HEK293 (cell line): ENCODE measurements around the gene CACTIN.

Experiments used
- BCL6B ChIP-seq: fragments of 450-650 bp; formaldehyde crosslinking; IDR thresholded peaks from 2 replicates; pipeline ENCODE4 v1.5.1; 2017; ENCODE audit warnings: missing biosample characterization, missing genetic modification characterization
- FEZF1 ChIP-seq: fragments of 450-650 bp; formaldehyde crosslinking; IDR thresholded peaks from 2 replicates; pipeline ENCODE4 v1.5.1; 2016; ENCODE audit warnings: missing biosample characterization, missing genetic modification characterization
- GFI1B ChIP-seq: fragments of 450-650 bp; formaldehyde crosslinking; IDR thresholded peaks from 2 replicates; pipeline ENCODE4 v1.5.1; 2016; ENCODE audit warnings: missing biosample characterization, missing genetic modification characterization
- GLI4 ChIP-seq: fragments of 450-650 bp; formaldehyde crosslinking; IDR thresholded peaks from 2 replicates; pipeline ENCODE4 v1.5.1; 2016; ENCODE audit warnings: missing biosample characterization, missing genetic modification characterization
- GLIS1 ChIP-seq: fragments of 450-650 bp; formaldehyde crosslinking; IDR thresholded peaks from 2 replicates; pipeline ENCODE4 v1.5.1; 2016; ENCODE audit warnings: missing biosample characterization, missing genetic modification characterization
- HOXA7 ChIP-seq: sonication (generic); formaldehyde crosslinking; IDR thresholded peaks from 2 replicates; pipeline ENCODE4 v1.8.1; 2022; ENCODE audit warnings: missing genetic modification reagents, borderline replicate concordance
- KLF1 ChIP-seq: fragments of 450-650 bp; formaldehyde crosslinking; IDR thresholded peaks from 2 replicates; pipeline ENCODE4 v1.5.1; 2016; ENCODE audit warnings: missing biosample characterization, missing genetic modification characterization
- MYNN ChIP-seq: fragments of 450-650 bp; formaldehyde crosslinking; IDR thresholded peaks from 2 replicates; pipeline ENCODE4 v1.5.1; 2016; ENCODE audit warnings: missing biosample characterization, missing genetic modification characterization, borderline replicate concordance
- MZF1 ChIP-seq: fragments of 450-650 bp; formaldehyde crosslinking; IDR thresholded peaks from 2 replicates; pipeline ENCODE4 v1.5.1; 2017; ENCODE audit warnings: missing biosample characterization, missing genetic modification characterization, borderline replicate concordance
- SP2 ChIP-seq: fragments of 450-650 bp; formaldehyde crosslinking; IDR thresholded peaks from 2 replicates; pipeline ENCODE4 v1.5.1; 2016; ENCODE audit warnings: missing biosample characterization, missing genetic modification characterization
- TRIM28 ChIP-seq: IDR thresholded peaks from 2 replicates; pipeline ENCODE4 v1.6.1; 2011; ENCODE audit warnings: low read length, control low read depth, borderline replicate concordance
- WT1 ChIP-seq: fragments of 450-650 bp; formaldehyde crosslinking; IDR thresholded peaks from 2 replicates; pipeline ENCODE4 v1.5.1; 2016; ENCODE audit warnings: missing biosample characterization, missing genetic modification characterization
- YY1 ChIP-seq: fragments of 450-650 bp; formaldehyde crosslinking; IDR thresholded peaks from 2 replicates; pipeline ENCODE4 v1.5.1; 2018; ENCODE audit warnings: missing biosample characterization, missing genetic modification characterization
- ZBTB21 ChIP-seq: fragments of 450-650 bp; formaldehyde crosslinking; IDR thresholded peaks from 2 replicates; pipeline ENCODE4 v1.5.1; 2017; ENCODE audit warnings: missing biosample characterization, missing genetic modification characterization
- ZBTB49 ChIP-seq: fragments of 450-650 bp; formaldehyde crosslinking; IDR thresholded peaks from 2 replicates; pipeline ENCODE4 v1.5.1; 2016; ENCODE audit warnings: missing biosample characterization, missing genetic modification characterization, low read depth
- ZFHX2 ChIP-seq: fragments of 450-650 bp; formaldehyde crosslinking; conservative IDR thresholded peaks from 2 replicates; pipeline ENCODE4 v1.5.1; 2016; ENCODE audit warnings: missing biosample characterization, missing genetic modification characterization
- ZNF155 ChIP-seq: fragments of 450-650 bp; formaldehyde crosslinking; IDR thresholded peaks from 2 replicates; pipeline ENCODE4 v1.5.1; 2016; ENCODE audit warnings: missing biosample characterization, missing genetic modification characterization
- ZNF175 ChIP-seq: fragments of 450-650 bp; formaldehyde crosslinking; IDR thresholded peaks from 2 replicates; pipeline ENCODE4 v1.5.1; 2016; ENCODE audit warnings: missing biosample characterization, missing genetic modification characterization
- ZNF2 ChIP-seq: fragments of 450-650 bp; formaldehyde crosslinking; IDR thresholded peaks from 2 replicates; pipeline ENCODE4 v1.5.1; 2016; ENCODE audit warnings: missing biosample characterization, missing genetic modification characterization
- ZNF223 ChIP-seq: fragments of 450-650 bp; formaldehyde crosslinking; IDR thresholded peaks from 2 replicates; pipeline ENCODE4 v1.5.1; 2016; ENCODE audit warnings: missing biosample characterization, missing genetic modification characterization
- ZNF366 ChIP-seq: fragments of 450-650 bp; formaldehyde crosslinking; conservative IDR thresholded peaks from 2 replicates; pipeline ENCODE4 v1.5.1; 2016; ENCODE audit warnings: missing biosample characterization, missing genetic modification characterization
- ZNF394 ChIP-seq: fragments of 450-650 bp; formaldehyde crosslinking; IDR thresholded peaks from 2 replicates; pipeline ENCODE4 v1.5.1; 2016; ENCODE audit warnings: missing biosample characterization, missing genetic modification characterization, mild to moderate bottlenecking, moderate library complexity, borderline replicate concordance
- ZNF530 ChIP-seq: fragments of 450-650 bp; formaldehyde crosslinking; IDR thresholded peaks from 2 replicates; pipeline ENCODE4 v1.5.1; 2016; ENCODE audit warnings: low read depth, missing biosample characterization, missing genetic modification characterization
- ZNF560 ChIP-seq: fragments of 450-650 bp; formaldehyde crosslinking; IDR thresholded peaks from 2 replicates; pipeline ENCODE4 v1.5.1; 2017; ENCODE audit warnings: missing biosample characterization, missing genetic modification characterization, borderline replicate concordance
- ZNF610 ChIP-seq: fragments of 450-650 bp; formaldehyde crosslinking; IDR thresholded peaks from 2 replicates; pipeline ENCODE4 v1.5.1; 2016; ENCODE audit warnings: missing biosample characterization, missing genetic modification characterization, borderline replicate concordance
- ZNF623 ChIP-seq: fragments of 450-650 bp; formaldehyde crosslinking; IDR thresholded peaks from 2 replicates; pipeline ENCODE4 v1.5.1; 2016; ENCODE audit warnings: missing biosample characterization, missing genetic modification characterization
- ZNF664 ChIP-seq: fragments of 450-650 bp; formaldehyde crosslinking; IDR thresholded peaks from 2 replicates; pipeline ENCODE4 v1.5.1; 2016; ENCODE audit warnings: missing biosample characterization, missing genetic modification characterization
- ZNF677 ChIP-seq: fragments of 450-650 bp; IDR thresholded peaks from 2 replicates; pipeline ENCODE4 v1.5.0; 2018; ENCODE audit warnings: missing biosample characterization, mild to moderate bottlenecking, missing genetic modification characterization, moderate library complexity
- ZNF707 ChIP-seq: fragments of 450-650 bp; formaldehyde crosslinking; IDR thresholded peaks from 2 replicates; pipeline ENCODE4 v1.5.1; 2016; ENCODE audit warnings: missing biosample characterization, missing genetic modification characterization
- ZNF768 ChIP-seq: fragments of 450-650 bp; formaldehyde crosslinking; IDR thresholded peaks from 2 replicates; pipeline ENCODE4 v1.5.1; 2018; ENCODE audit warnings: missing biosample characterization, mild to moderate bottlenecking, missing genetic modification characterization
- TF ChIP-seq, protein P1 (sequence below): fragments of 450-650 bp; formaldehyde crosslinking; IDR thresholded peaks from 2 replicates; pipeline ENCODE4 v1.5.1; 2016; ENCODE audit warnings: missing biosample characterization, missing genetic modification characterization
- TF ChIP-seq, protein P2 (sequence below): fragments of 450-650 bp; formaldehyde crosslinking; IDR thresholded peaks from 2 replicates; pipeline ENCODE4 v1.5.1; 2017; ENCODE audit warnings: missing biosample characterization, missing genetic modification characterization
- TF ChIP-seq, protein P3 (sequence below): fragments of 450-650 bp; formaldehyde crosslinking; IDR thresholded peaks from 2 replicates; pipeline ENCODE4 v1.5.1; 2016; ENCODE audit warnings: missing biosample characterization, missing genetic modification characterization

Gene CACTIN

DNA sequence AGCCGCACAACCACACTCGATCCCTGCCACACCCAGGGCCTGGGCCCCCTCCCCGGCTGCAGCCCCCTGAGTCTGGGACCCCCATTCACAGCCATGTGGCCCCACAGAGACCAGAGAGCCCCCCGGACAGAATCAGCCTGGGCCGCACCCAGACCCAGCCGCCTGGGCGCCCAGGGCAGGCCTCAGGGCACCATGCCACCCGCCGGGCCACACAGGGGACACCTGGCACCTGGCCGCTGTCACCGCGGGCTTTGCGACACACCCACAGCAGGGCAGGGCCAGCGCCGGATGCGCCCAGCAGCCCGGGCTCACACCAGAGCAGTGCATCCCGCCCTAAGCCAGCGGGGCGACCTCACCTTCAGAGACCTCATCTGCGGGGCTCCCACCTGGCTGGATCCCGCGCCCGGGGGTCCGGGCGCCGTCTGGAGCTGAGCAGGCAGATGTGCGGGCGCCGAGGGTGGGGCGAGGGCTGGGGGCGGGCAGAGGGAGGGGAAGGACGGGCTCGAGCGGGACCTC lies 20.4 kb downstream of the CACTIN start (continued):
- TF ChIP-seq ZNF768 (tag by site-specific recombination): no peak
- TF ChIP-seq ZNF560 (tag by site-specific recombination): no peak
- TF ChIP-seq ZBTB49 (tag by site-specific recombination): no peak
- TF ChIP-seq GFI1B (tag by site-specific recombination): no peak
- TF ChIP-seq ZNF610 (tag by site-specific recombination): no peak
- TF ChIP-seq WT1: no peak
- TF ChIP-seq ZNF394 (tag by site-specific recombination): no peak
- no peak for TF ChIP-seq MZF1 (tag by site-specific recombination)
- TF ChIP-seq ZNF623 (tag by site-specific recombination): no peak
- TF ChIP-seq ZNF530 (tag by site-specific recombination): no peak
- TF ChIP-seq, protein P1, sequence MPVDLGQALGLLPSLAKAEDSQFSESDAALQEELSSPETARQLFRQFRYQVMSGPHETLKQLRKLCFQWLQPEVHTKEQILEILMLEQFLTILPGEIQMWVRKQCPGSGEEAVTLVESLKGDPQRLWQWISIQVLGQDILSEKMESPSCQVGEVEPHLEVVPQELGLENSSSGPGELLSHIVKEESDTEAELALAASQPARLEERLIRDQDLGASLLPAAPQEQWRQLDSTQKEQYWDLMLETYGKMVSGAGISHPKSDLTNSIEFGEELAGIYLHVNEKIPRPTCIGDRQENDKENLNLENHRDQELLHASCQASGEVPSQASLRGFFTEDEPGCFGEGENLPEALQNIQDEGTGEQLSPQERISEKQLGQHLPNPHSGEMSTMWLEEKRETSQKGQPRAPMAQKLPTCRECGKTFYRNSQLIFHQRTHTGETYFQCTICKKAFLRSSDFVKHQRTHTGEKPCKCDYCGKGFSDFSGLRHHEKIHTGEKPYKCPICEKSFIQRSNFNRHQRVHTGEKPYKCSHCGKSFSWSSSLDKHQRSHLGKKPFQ: no peak; the same call in 1 of the 2 replicates
- no peak for TF ChIP-seq ZNF223 (tag by site-specific recombination)
- TF ChIP-seq ZNF366 (tag by site-specific recombination): no peak
- TF ChIP-seq, protein P2, sequence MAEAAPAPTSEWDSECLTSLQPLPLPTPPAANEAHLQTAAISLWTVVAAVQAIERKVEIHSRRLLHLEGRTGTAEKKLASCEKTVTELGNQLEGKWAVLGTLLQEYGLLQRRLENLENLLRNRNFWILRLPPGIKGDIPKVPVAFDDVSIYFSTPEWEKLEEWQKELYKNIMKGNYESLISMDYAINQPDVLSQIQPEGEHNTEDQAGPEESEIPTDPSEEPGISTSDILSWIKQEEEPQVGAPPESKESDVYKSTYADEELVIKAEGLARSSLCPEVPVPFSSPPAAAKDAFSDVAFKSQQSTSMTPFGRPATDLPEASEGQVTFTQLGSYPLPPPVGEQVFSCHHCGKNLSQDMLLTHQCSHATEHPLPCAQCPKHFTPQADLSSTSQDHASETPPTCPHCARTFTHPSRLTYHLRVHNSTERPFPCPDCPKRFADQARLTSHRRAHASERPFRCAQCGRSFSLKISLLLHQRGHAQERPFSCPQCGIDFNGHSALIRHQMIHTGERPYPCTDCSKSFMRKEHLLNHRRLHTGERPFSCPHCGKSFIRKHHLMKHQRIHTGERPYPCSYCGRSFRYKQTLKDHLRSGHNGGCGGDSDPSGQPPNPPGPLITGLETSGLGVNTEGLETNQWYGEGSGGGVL (tag by site-specific recombination): no peak
- TF ChIP-seq ZNF175 (tag by site-specific recombination): no peak
- TF ChIP-seq ZNF664: no peak
- no peak for TF ChIP-seq ZNF155 (tag by site-specific recombination)
- no peak for TF ChIP-seq TRIM28
- TF ChIP-seq ZNF677: no peak
- no peak for TF ChIP-seq FEZF1 (tag by site-specific recombination)
- TF ChIP-seq, protein P3, sequence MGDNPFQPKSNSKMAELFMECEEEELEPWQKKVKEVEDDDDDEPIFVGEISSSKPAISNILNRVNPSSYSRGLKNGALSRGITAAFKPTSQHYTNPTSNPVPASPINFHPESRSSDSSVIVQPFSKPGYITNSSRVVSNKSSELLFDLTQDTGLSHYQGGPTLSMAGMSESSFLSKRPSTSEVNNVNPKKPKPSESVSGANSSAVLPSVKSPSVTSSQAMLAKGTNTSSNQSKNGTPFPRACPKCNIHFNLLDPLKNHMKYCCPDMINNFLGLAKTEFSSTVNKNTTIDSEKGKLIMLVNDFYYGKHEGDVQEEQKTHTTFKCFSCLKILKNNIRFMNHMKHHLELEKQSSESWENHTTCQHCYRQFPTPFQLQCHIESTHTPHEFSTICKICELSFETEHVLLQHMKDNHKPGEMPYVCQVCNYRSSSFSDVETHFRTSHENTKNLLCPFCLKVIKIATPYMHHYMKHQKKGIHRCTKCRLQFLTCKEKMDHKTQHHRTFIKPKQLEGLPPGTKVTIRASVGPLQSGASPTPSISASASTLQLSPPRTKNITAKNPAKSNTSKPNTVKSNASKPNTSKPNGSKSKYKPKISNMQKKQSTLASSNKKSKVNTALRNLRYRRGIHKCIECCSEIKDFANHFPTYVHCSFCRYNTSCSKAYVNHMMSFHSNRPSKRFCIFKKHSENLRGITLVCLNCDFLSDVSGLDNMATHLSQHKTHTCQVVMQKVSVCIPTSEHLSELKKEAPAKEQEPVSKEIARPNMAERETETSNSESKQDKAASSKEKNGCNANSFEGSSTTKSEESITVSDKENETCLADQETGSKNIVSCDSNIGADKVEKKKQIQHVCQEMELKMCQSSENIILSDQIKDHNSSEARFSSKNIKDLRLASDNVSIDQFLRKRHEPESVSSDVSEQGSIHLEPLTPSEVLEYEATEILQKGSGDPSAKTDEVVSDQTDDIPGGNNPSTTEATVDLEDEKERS (tag by site-specific recombination): no peak
- no peak for TF ChIP-seq MYNN (tag by site-specific recombination)
- peak; percentile 39 for TF ChIP-seq KLF1 (tag by site-specific recombination)
- TF ChIP-seq ZNF707: no peak
- no peak for TF ChIP-seq ZFHX2 (tag by site-specific recombination)
- TF ChIP-seq GLI4 (tag by site-specific recombination): no peak
- TF ChIP-seq YY1: no peak
- peak; percentile 54 for TF ChIP-seq SP2 (tag by site-specific recombination)
- TF ChIP-seq ZNF2 (tag by site-specific recombination): 0 out of 2 replicates have a peak, but pooled peaks have one; percentile 13
- TF ChIP-seq BCL6B (tag by site-specific recombination): no peak
- no peak for TF ChIP-seq ZBTB21
- TF ChIP-seq GLIS1 (tag by site-specific recombination): peak; percentile 39; the same call in 1 of the 2 replicates
- TF ChIP-seq HOXA7 (CRISPR knock-in tag): no peak
